KMS-11 (cell line): ENCODE measurements around the gene IL17RA.

ENCODE experiments used
- H2AFZ ChIP-seq: fragments of 200-600 bp; sonication (generic); 2 replicates; pipeline ENCODE4 v1.6.1; 2016; ENCODE audit warnings: antibody characterized with exemption, mixed run types, low read depth
- H3K27ac ChIP-seq: fragments of 200-600 bp; sonication (generic); 2 replicates; pipeline ENCODE4 v1.6.1; 2016; ENCODE audit warnings: mild to moderate bottlenecking, mixed run types
- H3K27me3 ChIP-seq: fragments of 200-600 bp; sonication (generic); 2 replicates; pipeline ENCODE4 v1.6.1; 2017; ENCODE audit warnings: mild to moderate bottlenecking, low read depth, mixed run types, moderate library complexity; ENCODE audit not compliant: insufficient read depth
- H3K36me3 ChIP-seq: fragments of 200-600 bp; sonication (generic); 2 replicates; pipeline ENCODE4 v1.6.1; 2017; ENCODE audit warnings: mild to moderate bottlenecking, mixed run types; ENCODE audit not compliant: insufficient read depth
- H3K4me1 ChIP-seq: fragments of 200-600 bp; sonication (generic); 2 replicates; pipeline ENCODE4 v1.6.1; 2016; ENCODE audit warnings: mild to moderate bottlenecking, low read depth, mixed run types; ENCODE audit not compliant: poor library complexity, severe bottlenecking
- H3K4me2 ChIP-seq: fragments of 200-600 bp; sonication (generic); 2 replicates; pipeline ENCODE4 v1.7.0; 2016; ENCODE audit warnings: mild to moderate bottlenecking, mixed run types
- H3K4me3 ChIP-seq: fragments of 200-600 bp; sonication (generic); IDR thresholded peaks from 2 replicates; pipeline ENCODE4 v1.6.1; 2017; ENCODE audit warnings: low read depth, low read length, mixed read lengths; ENCODE audit not compliant: insufficient read depth
- H3K79me2 ChIP-seq: fragments of 200-600 bp; sonication (generic); 2 replicates; pipeline ENCODE4 v1.6.1; 2016; ENCODE audit warnings: low read depth, mixed run types; ENCODE audit not compliant: insufficient read depth
- H3K9ac ChIP-seq: fragments of 200-600 bp; sonication (generic); 2 replicates; pipeline ENCODE4 v1.6.1; 2016; ENCODE audit warnings: mild to moderate bottlenecking, mixed run types
- H4K20me1 ChIP-seq: fragments of 200-600 bp; sonication (generic); 2 replicates; pipeline ENCODE4 v1.6.1; 2016; ENCODE audit warnings: mild to moderate bottlenecking, mixed run types; ENCODE audit not compliant: insufficient read depth
- TF ChIP-seq, protein P1 (sequence below): fragments of 200-600 bp; sonication (generic); conservative IDR thresholded peaks from 2 replicates; pipeline ENCODE4 v1.6.1; 2017; ENCODE audit warnings: low read depth, mild to moderate bottlenecking, antibody characterized with exemption, low read length, moderate library complexity, mixed read lengths

IL17RA gene

DNA sequence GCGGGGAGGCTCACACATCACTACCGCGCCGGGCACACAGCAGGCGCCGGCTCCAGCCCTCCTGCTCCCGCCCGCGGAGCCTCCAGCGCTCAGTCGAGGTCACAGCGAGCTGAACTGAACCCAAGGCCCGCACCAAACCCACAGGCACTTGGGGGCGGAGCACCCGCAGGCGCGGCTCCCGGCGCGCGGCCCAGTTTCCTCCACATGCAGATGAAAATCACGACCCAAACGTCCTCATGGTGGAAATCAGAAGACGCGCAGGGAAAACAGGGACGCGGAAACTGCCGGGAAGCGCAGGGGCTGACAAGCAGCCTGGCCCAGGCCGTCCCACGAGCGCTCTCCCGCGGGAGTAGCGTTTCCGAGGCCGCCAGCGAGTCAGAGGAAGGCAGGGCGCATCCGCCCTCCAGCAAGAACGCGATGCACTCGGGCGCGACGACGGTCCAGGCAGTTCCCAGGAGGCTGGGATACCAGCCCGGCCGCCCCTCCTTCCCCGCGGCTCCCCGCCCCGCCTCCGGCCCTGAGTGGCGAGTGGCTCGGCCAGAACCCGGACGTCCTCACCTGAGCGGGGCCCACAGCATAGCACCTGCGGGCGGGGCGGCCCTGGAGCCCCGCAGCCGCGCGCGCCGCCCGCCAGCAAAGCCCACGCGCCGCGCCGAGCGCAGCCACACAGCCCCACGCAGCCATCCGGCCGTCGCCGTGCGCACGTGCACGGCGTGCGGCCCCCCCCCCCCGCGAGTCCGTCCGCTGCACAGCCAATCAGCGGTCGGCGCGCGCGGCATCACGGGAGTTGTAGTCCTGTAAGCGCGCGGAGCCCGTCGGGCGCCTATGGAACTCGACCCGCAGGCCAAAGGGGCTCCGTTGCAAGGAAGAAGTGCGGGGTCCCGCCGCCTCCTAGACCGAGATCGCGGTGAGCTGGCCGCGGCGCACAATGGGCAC lies 74.0 kb downstream of the IL17RA start, which contains the start of gene HDHD5:
Gene HDHD5, minus strand, starts transcription at position 710 of the 936 bp plus-strand sequence. Its CDS starts 26 bp downstream, at position 684.
- TF ChIP-seq, protein P1, sequence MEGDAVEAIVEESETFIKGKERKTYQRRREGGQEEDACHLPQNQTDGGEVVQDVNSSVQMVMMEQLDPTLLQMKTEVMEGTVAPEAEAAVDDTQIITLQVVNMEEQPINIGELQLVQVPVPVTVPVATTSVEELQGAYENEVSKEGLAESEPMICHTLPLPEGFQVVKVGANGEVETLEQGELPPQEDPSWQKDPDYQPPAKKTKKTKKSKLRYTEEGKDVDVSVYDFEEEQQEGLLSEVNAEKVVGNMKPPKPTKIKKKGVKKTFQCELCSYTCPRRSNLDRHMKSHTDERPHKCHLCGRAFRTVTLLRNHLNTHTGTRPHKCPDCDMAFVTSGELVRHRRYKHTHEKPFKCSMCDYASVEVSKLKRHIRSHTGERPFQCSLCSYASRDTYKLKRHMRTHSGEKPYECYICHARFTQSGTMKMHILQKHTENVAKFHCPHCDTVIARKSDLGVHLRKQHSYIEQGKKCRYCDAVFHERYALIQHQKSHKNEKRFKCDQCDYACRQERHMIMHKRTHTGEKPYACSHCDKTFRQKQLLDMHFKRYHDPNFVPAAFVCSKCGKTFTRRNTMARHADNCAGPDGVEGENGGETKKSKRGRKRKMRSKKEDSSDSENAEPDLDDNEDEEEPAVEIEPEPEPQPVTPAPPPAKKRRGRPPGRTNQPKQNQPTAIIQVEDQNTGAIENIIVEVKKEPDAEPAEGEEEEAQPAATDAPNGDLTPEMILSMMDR: no peak
- Histone ChIP-seq H3K27ac (peak within 1 kb of the TSS; percentile 78), H4K20me1 (no peaks in the 10 kb centered on the region)

GRCh38 chr22:17159504-17159951 lies 74.7 kb downstream of the IL17RA start:
- H3K27ac ChIP-seq: no peak overlapping the region
- H3K4me3 ChIP-seq: no peak overlapping the region
- H3K79me2 ChIP-seq: peaks cover 33% of the 10 kb centered on the region
- peak overlapping the region; percentile 87; the same call in 1 of the 2 replicates for H3K9ac ChIP-seq
- H2AFZ ChIP-seq: peak overlapping the region; percentile 92
- peak overlapping the region; percentile 54 for H3K4me2 ChIP-seq
- 0 out of 2 replicates have a peak, but pooled peaks cover under 1% of the 10 kb centered on the region for H3K27me3 ChIP-seq
- TF ChIP-seq, protein P1: no peak
- no peaks in the 10 kb centered on the region for H4K20me1 ChIP-seq
- peaks cover 22% of the 10 kb centered on the region for H3K4me1 ChIP-seq
- no peaks in the 10 kb centered on the region for H3K36me3 ChIP-seq

More for the DNA sequence above, 74.0 kb downstream of the IL17RA start, which contains the start of gene HDHD5:
- Histone ChIP-seq H3K79me2 (peaks cover 34% of the 10 kb centered on the region), H3K4me1 (peaks cover 22% of the 10 kb centered on the region), H3K4me3 (no peak within 1 kb of the TSS), H3K9ac (peak within 1 kb of the TSS; percentile 87), H2AFZ (peak within 1 kb of the TSS; percentile 92), H3K36me3 (no peaks in the 10 kb centered on the region), H3K27me3 (no peaks in the 10 kb centered on the region), H3K4me2 (peak within 1 kb of the TSS; percentile 73)

GRCh38 chr22:17161991-17162390 lies 77.2 kb downstream of the IL17RA start:
- Histone ChIP-seq H3K4me1 (peaks cover 12% of the 10 kb centered on the region), H3K79me2 (peaks cover 14% of the 10 kb centered on the region), H3K27me3 (0 out of 2 replicates have a peak, but pooled peaks cover 2% of the 10 kb centered on the region), H3K36me3 (no peaks in the 10 kb centered on the region), H3K4me3 (no peak overlapping the region), H2AFZ (no peak overlapping the region), H3K4me2 (no peak overlapping the region), H3K27ac (no peak overlapping the region), H4K20me1 (no peaks in the 10 kb centered on the region), H3K9ac (no peak overlapping the region)
- TF ChIP-seq, protein P1: no peak

GRCh38 chr22:17162731-17163130 lies 77.9 kb downstream of the IL17RA start:
- Histone ChIP-seq H3K79me2 (peaks cover 7% of the 10 kb centered on the region), H3K27me3 (peaks cover 6% of the 10 kb centered on the region; the same call in 1 of the 2 replicates), H2AFZ (no peak overlapping the region), H3K4me3 (no peak overlapping the region), H3K27ac (no peak overlapping the region), H4K20me1 (no peaks in the 10 kb centered on the region), H3K9ac (no peak overlapping the region), H3K4me1 (peaks cover 4% of the 10 kb centered on the region), H3K4me2 (no peak overlapping the region), H3K36me3 (no peaks in the 10 kb centered on the region)
- TF ChIP-seq, protein P1: no peak
